Heart left ventricle (tissue), 16 donors: Measurements from ENCODE around the gene CCNQ. TPM values are rescaled to one million over a fixed set of nuclear protein-coding genes. Genes with fewer than 3 reads are reported as not detected.
A peak's percentile ranks its signal among the peaks of the same experiment; 100 is the strongest.
"Not testable (repeated sequence)": the region's sequence is repeated elsewhere in the genome, so short reads cannot be mapped to it uniquely, and the experiment has no call there.

Experiments used
- ATAC-seq, 4 donors: fragments of 200-7000 bp; cut with Tn5 transposase; one replicate each; pipeline ENCODE4 v1.9.1; 2020 to 2022; ENCODE audit warnings: moderate library complexity in 4 of 4, mild to moderate bottlenecking in 3 of 4, moderate number of reproducible peaks in 1 of 4
- DNase-seq, 5 donors: peaks; one replicate each; pipeline ENCODE4 v3.0.0-alpha.2; 2020
- H3K27ac ChIP-seq, 12 donors: fragments of 200-600 bp; sonication (generic) in 4 of 12; one replicate each; pipeline versions ENCODE4 v1.5.0 to v1.8.0; 2016 to 2022; ENCODE audit warnings: mild to moderate bottlenecking in 2 of 12
- H3K27me3 ChIP-seq, 9 donors: fragments of 200-600 bp; sonication (generic) in 2 of 9; one replicate each; pipeline versions ENCODE4 v1.5.1 to v1.8.0; 2016 to 2022; ENCODE audit warnings: mild to moderate bottlenecking in 3 of 9
- H3K36me3 ChIP-seq, 9 donors: fragments of 200-600 bp; sonication (generic) in 2 of 9; one replicate each; pipeline versions ENCODE4 v1.5.0 to v1.8.0; 2018 to 2022; ENCODE audit warnings: mild to moderate bottlenecking in 2 of 9
- H3K4me1 ChIP-seq, 12 donors: fragments of 200-600 bp; sonication (generic) in 4 of 12; one replicate each; pipeline versions ENCODE4 v1.5.0 to v1.8.0; 2016 to 2022; ENCODE audit warnings: mild to moderate bottlenecking in 3 of 12
- H3K4me3 ChIP-seq, 12 donors: fragments of 200-600 bp; sonication (generic) in 4 of 12; one replicate each; pipeline versions ENCODE4 v1.5.0 to v1.8.0; 2017 to 2022; ENCODE audit warnings: mild to moderate bottlenecking in 9 of 12, moderate library complexity in 4 of 12
- H3K9me3 ChIP-seq, 12 donors: fragments of 200-600 bp; sonication (generic) in 4 of 12; one replicate each; pipeline versions ENCODE4 v1.5.0 to v1.8.0; 2016 to 2022; ENCODE audit warnings: mild to moderate bottlenecking in 1 of 12
- CTCF ChIP-seq, 12 donors: fragments of 200-600 bp; sonication (generic) in 4 of 12; IDR thresholded peaks; one replicate each; pipeline versions ENCODE4 v1.5.0 to v1.8.0; 2018 to 2022; ENCODE audit warnings: antibody characterized with exemption in 12 of 12, mild to moderate bottlenecking in 5 of 12
- POLR2A ChIP-seq, 2 donors: fragments of 450-650 bp; IDR thresholded peaks; one replicate each; pipeline ENCODE4 v1.6.1; 2017; ENCODE audit warnings: antibody characterized with exemption in 2 of 2, mild to moderate bottlenecking in 2 of 2, moderate library complexity in 2 of 2
- WGBS, 4 donors: extraction: QIAGEN DNeasy Blood & Tissue Kit in 2 of 4; methylation state at CpG; one replicate each; pipeline versions ENCODE4 v1.1.5 to v1.1.7; 2013 to 2018; 5-methylcytosine and 5-hydroxymethylcytosine counted together
- intact Hi-C, 10 donors: fragments of 100-400 bp; cut with DNase I; formaldehyde crosslinking; loops; one replicate each; pipeline versions ENCODE4 v1.11.1 to v1.14.2; 2022
- polyA plus RNA-seq, 2 donors: library from polyadenylated mRNA; stranded (reverse); fragments of 200-250 nt; gene quantifications; one replicate each; pipeline ENCODE4 v1.2.3, GENCODE V29; 2013
- total RNA-seq, 9 donors: library from RNA; depleted of rRNA in 2 of 9; stranded (reverse); fragments of >200 nt in 2 of 9; fragmentation: NEBNext Ultra II Directional in 3 of 9; extraction: Animal tissue kit (Norgen Biotek cat#: 25700) in 3 of 9; gene quantifications; one replicate each; pipeline versions ENCODE4 v1.1.0 to v1.2.4, GENCODE V29; 2016 to 2023
- donor health status: ischemic (EF 13 %, LVEDD 7.1; RV severe dilation, severe dysfunction).
- donor health status: healthy with polysubstance abuse.
- donor health status: DM: no; HTN: yes; CAD: no.
- donor health status: DM: no; HTN: no; CAD: no.
- donor health status: ischemic (EF 25% LVEDD 6.9; RV normal size, moderate dysfunction).
- donor health status: ischemic (EF 25% LVEDD 5.7; RV mildly dilated, moderate dysfunction).
- donor health status: healthy.
- donor health status: DM: yes; HTN: yes; CAD: no.
- donor health status: ischemic (EF 35%, LVEDD 5.7; RV mildly dilated, moderate dysfunction).
- donor health status: nonischemic (EF 11% LVEDD 7.7; RV severe dilation, severe dysfunction).
- donor health status: DM: yes; HTN: yes; CAD: no.
- donor health status: PGD.
- donor health status: ischemic (EF 29% LVEDD 5.4; RV normal size, mild dysfunction).
- donor health status: nonischemic (EF 23%, LVEDD 6.1; RV moderate dilation, normal function).

CCNQ gene
- total and polyA plus RNA-seq, 11 donors: 16.2 to 126 (median 46.5) TPM

DNA sequence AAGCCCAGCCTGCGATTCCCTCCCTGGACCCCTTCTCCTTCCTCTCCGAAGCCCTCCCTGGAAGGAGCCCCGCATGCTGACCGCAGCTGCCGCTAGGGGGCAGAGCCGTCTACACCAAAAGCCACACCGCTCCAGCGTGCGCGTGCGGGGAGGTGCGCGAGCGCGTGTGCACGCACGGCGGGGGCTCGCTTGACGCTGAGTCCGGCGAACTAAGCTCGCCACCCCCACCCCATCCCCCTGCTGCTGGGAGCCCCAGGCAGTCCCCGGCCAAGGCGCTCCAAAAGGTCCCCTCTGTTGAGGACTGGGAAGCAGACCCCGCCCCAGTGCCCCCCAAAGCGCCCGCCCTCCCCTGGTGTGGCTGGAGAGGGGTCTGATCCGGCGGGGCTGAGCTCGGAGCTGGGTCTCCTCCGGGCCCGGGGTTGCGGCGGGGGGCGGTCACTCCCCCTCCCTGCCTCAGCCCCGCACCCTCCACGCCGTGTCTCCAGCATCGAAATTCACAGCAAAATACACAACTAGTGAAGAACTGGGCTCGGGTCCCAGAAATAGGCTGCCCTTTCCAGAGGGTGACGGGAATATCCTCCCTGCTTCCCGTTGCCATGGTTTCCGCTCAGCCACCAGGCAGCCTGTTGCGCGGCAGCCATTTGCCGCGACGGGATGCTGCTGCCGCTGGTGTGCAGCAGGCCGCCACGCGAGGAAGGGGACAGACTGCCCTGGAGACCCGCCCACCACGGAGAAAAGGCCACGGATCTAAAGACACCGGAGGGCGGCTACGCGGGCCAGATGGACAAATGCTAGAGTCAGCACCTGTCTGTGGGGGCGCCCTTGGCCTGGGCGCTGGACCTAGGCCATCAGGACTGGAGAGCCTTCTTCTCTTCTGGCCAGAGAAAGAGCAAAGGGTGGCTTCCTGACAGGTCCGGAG lies 11.2 kb upstream of the CCNQ start:
- WGBS, 4 donors: 4 to 28% (median 13%) methylated on average over 39 to 63 of the region's 63 CpGs
- peaks cover 0 to 11% (median 4%) of the 10 kb centered on the region in 12 donors for H3K4me1 ChIP-seq
- H3K27me3 ChIP-seq: peaks cover 0 to 52% (median 0%) of the 10 kb centered on the region in 9 donors
- H3K36me3 ChIP-seq: no peaks in the 10 kb centered on the region
- no peaks in the 10 kb centered on the region for H3K9me3 ChIP-seq
- peak; percentile 68 to 88 (median 71) for DNase-seq
- H3K27ac ChIP-seq: no peak overlapping the region
- intact Hi-C loops: loop anchor here (2.0 to 10.0 kb wide), 6 partner anchors 37 to 59 kb away; partner anchors contain the start of gene DUSP9 (in 1 of the 10)
- ATAC-seq: peak; percentile 82 to 95 (median 92)
- peak; percentile 63 to 82 (median 72) for TF ChIP-seq CTCF (IDR thresholded peaks at IDR 0.05)
- no peak for TF ChIP-seq POLR2A (IDR thresholded peaks at IDR 0.05)
- H3K4me3 ChIP-seq: peak overlapping the region in 11 of 12 donors; percentile 7 to 51 (median 45)

DNA sequence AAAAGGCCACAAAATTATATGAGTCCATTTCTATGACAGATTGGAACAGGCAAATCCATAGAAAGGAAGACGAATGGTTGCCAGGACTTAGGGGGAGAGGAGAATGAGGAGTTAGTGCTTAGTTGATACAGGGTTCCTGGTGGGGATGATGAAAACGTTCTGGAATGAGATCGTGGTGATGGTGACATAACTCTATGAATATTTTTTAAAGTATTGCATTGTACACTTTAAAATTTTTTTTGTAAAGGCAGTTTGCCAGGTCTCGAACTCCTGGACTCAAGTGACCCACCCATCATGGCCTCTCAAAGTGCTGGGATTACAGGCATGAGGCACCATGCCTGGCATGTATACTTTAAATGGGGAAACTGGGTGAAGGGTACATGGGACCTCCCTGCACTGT lies 9.9 kb upstream of the CCNQ start:
- WGBS, 4 donors: 52 to 74% (median 68%) methylated on average over 4 of the region's 4 CpGs
- Histone ChIP-seq H3K36me3 (no peaks in the 10 kb centered on the region), H3K4me1 (peaks cover 0 to 11% (median 4%) of the 10 kb centered on the region in 12 donors), H3K27ac (no peak overlapping the region), H3K9me3 (no peaks in the 10 kb centered on the region), H3K4me3 (no peak overlapping the region), H3K27me3 (peaks cover 0 to 39% (median 0%) of the 10 kb centered on the region in 9 donors)
- no peak for ATAC-seq
- DNase-seq: no peak
- intact Hi-C loops: loop anchor here in 4 of 10 donors (2.0 to 10.0 kb wide), 3 partner anchors 56 to 60 kb away; no protein-coding TSS in a partner anchor
- TF ChIP-seq CTCF (IDR thresholded peaks at IDR 0.05): no peak
- TF ChIP-seq POLR2A (IDR thresholded peaks at IDR 0.05): no peak

GRCh38 chrX:153608376-153608775 lies 9.4 kb upstream of the CCNQ start:
- Histone ChIP-seq H3K4me1 (peaks cover 0 to 11% (median 4%) of the 10 kb centered on the region in 12 donors), H3K27me3 (peaks cover 0 to 35% (median 0%) of the 10 kb centered on the region in 9 donors), H3K27ac (no peak overlapping the region), H3K4me3 (no peak overlapping the region), H3K36me3 (no peaks in the 10 kb centered on the region), H3K9me3 (no peaks in the 10 kb centered on the region)
- ATAC-seq (no peak), DNase-seq (no peak)
- no peak for TF ChIP-seq POLR2A (IDR thresholded peaks at IDR 0.05)
- TF ChIP-seq CTCF (IDR thresholded peaks at IDR 0.05): no peak
- intact Hi-C loops: loop anchor here in 4 of 10 donors (2.0 to 10.0 kb wide), 3 partner anchors 56 to 60 kb away; no protein-coding TSS in a partner anchor
- WGBS, 4 donors: 68 to 82% (median 74%) methylated on average over 2 of the region's 2 CpGs

DNA sequence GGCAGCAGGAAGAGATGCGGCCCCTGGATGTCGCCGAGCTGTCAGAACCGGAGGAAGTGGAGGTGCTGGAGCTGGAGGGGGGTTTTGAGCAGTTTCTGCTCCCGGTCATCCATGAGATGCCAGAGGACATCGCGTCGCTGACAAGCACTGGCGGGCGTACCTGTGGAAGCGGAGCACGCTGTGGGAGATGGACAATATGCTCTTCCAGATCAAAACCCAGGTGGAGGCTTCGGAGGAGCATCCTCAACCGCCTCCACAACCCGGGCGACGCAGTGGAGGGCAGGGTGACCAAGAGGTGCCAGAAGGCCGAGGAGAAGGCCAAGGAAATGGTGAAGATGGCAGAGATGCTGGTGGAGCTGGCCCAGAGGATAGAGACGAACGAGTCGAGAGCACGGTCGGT lies 7.6 kb upstream of the CCNQ start:
- ATAC-seq (no peak), DNase-seq (no peak)
- TF ChIP-seq CTCF (IDR thresholded peaks at IDR 0.05) (no peak), POLR2A (IDR thresholded peaks at IDR 0.05) (no peak)
- Histone ChIP-seq H3K27me3 (peaks cover 0 to 20% (median 0%) of the 10 kb centered on the region in 9 donors), H3K4me1 (peaks cover 0 to 11% (median 4%) of the 10 kb centered on the region in 12 donors), H3K36me3 (no peaks in the 10 kb centered on the region), H3K4me3 (no peak overlapping the region), H3K27ac (no peak overlapping the region), H3K9me3 (no peaks in the 10 kb centered on the region)
- intact Hi-C loops: loop anchor here in 3 of 10 donors (5.0 to 10.0 kb wide), 2 partner anchors 58 to 61 kb away; no protein-coding TSS in a partner anchor
- 83 to 89% (median 86%) methylated on average over 23 of the region's 23 CpGs for WGBS, 4 donors

DNA sequence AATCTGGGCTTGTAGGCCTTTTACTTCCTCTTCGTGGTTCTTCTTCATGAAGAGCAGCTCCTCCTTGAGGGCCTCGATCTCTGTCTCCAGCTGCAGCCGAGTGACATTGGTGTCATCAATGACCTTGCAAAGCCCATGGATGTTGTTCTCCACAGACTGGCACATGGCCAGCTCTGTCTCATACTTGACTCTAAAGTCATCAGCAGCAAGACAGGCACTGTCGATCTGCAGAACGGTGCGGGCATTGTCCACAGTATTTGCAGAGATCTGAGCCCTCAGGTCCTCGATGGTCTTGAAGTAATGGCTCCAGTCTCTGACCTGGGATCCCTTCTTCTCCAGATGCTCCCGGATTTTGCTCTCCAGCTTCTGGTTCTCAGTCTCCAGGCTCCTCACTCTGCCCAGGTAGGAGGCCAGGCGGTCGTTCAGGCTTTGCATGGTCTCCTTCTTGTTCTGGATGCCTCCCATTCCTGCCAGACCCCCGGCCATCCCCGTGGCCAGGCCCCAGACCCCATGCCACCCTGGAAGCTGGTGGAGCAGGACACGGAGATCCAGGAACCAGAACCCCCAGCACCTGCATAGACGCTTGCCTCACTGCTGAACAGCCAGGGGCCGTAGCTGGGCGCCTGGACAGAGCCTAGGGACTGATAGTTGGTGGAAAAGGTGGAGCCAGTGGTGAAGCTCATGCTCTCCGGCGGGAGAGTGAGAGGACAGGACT lies 5.9 kb upstream of the CCNQ start:
- intact Hi-C loops: loop anchor here in 3 of 10 donors (5.0 to 10.0 kb wide), 2 partner anchors 60 to 62 kb away; no protein-coding TSS in a partner anchor
- 77 to 91% (median 88%) methylated on average over 18 of the region's 18 CpGs for WGBS, 4 donors
- not testable (repeated sequence) for H3K27ac ChIP-seq, ATAC-seq, H3K9me3 ChIP-seq, H3K4me3 ChIP-seq, H3K36me3 ChIP-seq
- Histone ChIP-seq H3K4me1 (peaks cover 0 to 14% (median 4%) of the 10 kb centered on the region in 12 donors), H3K27me3 (peaks cover 0 to 11% (median 0%) of the 10 kb centered on the region in 9 donors)
- DNase-seq: peak in 1 of 5 donors; percentile 18
